Lung (tissue), 12 donors: Measurements from ENCODE around the gene ZBTB11. TPM values are rescaled to one million over a fixed set of nuclear protein-coding genes. Genes with fewer than 3 reads are reported as not detected.

Source experiments
- ATAC-seq: fragments of 200-7000 bp; cut with Tn5 transposase; one replicate; pipeline ENCODE4 v1.9.1; 2020; ENCODE audit warnings: moderate number of reproducible peaks; ENCODE audit not compliant: insufficient read depth, low FRiP score
- DNase-seq, 3 donors: peaks; one replicate each; pipeline ENCODE4 v3.0.0-alpha.2; 2013 to 2017
- H3K27ac ChIP-seq, 2 donors: one replicate each; pipeline ENCODE4 v1.5.1; 2013; ENCODE audit warnings: mild to moderate bottlenecking in 2 of 2, moderate library complexity in 2 of 2, control low read depth in 1 of 2, inconsistent platforms in 1 of 2, low read depth in 1 of 2, low read length in 1 of 2
- H3K27me3 ChIP-seq, 3 donors: one replicate each; pipeline ENCODE4 v1.5.1; 2013; ENCODE audit warnings: low read length in 2 of 3; ENCODE audit not compliant: control insufficient read depth in 3 of 3, insufficient read depth in 3 of 3
- H3K36me3 ChIP-seq, 4 donors: one replicate each; pipeline ENCODE4 v1.5.1; 2013; ENCODE audit warnings: low read length in 4 of 4, mild to moderate bottlenecking in 1 of 4, moderate library complexity in 1 of 4; ENCODE audit not compliant: control insufficient read depth in 4 of 4, insufficient read depth in 4 of 4
- H3K4me1 ChIP-seq, 5 donors: one replicate each; pipeline ENCODE4 v1.5.1; 2013; ENCODE audit warnings: low read length in 5 of 5, mild to moderate bottlenecking in 2 of 5, moderate library complexity in 1 of 5; ENCODE audit not compliant: control insufficient read depth in 5 of 5, insufficient read depth in 5 of 5
- H3K4me3 ChIP-seq: one replicate; pipeline ENCODE4 v1.5.1; 2013; ENCODE audit warnings: mild to moderate bottlenecking, control low read depth, moderate library complexity
- H3K9ac ChIP-seq, 2 donors: one replicate each; pipeline ENCODE4 v1.5.1; 2013; ENCODE audit warnings: low read length in 2 of 2, control low read depth in 1 of 2; ENCODE audit not compliant: insufficient read depth in 1 of 2
- H3K9me3 ChIP-seq, 4 donors: one replicate each; pipeline ENCODE4 v1.5.1; 2013; ENCODE audit warnings: low read length in 3 of 4, mild to moderate bottlenecking in 1 of 4, moderate library complexity in 1 of 4; ENCODE audit not compliant: control insufficient read depth in 4 of 4, insufficient read depth in 3 of 4
- WGBS, 2 donors: extraction: QIAGEN DNeasy Blood & Tissue Kit; methylation state at CpG; one replicate each; pipeline ENCODE4 v1.1.7; 2013; 5-methylcytosine and 5-hydroxymethylcytosine counted together
- polyA plus RNA-seq, 2 donors: library from polyadenylated mRNA; stranded (reverse); fragments of 200-250 nt; gene quantifications; one replicate each; pipeline ENCODE4 v1.2.1, GENCODE V29; 2013
- total RNA-seq, 2 donors: library from RNA; depleted of rRNA in 1 of 2; stranded (reverse); fragments of >200 nt in 1 of 2; gene quantifications; one replicate each; pipeline ENCODE4 v1.2.1, GENCODE V29; 2014 to 2021
- TF ChIP-seq, protein P1 (sequence below): IDR thresholded peaks from 2 replicates; pipeline ENCODE4 v1.5.1; 2012; ENCODE audit warnings: mild to moderate bottlenecking; ENCODE audit errors: control extremely low read depth, extremely low read depth
- donor health status: control.
- donor health status: control.
- donor health status: Bipolar disorder and iron deficiency.
- donor health status: healthy.
- donor health status: DM: yes; HTN: yes; CAD: no.

Gene ZBTB11
- total and polyA plus RNA-seq, 4 donors = 7.5 to 42.5 (median 11.8) TPM

DNA sequence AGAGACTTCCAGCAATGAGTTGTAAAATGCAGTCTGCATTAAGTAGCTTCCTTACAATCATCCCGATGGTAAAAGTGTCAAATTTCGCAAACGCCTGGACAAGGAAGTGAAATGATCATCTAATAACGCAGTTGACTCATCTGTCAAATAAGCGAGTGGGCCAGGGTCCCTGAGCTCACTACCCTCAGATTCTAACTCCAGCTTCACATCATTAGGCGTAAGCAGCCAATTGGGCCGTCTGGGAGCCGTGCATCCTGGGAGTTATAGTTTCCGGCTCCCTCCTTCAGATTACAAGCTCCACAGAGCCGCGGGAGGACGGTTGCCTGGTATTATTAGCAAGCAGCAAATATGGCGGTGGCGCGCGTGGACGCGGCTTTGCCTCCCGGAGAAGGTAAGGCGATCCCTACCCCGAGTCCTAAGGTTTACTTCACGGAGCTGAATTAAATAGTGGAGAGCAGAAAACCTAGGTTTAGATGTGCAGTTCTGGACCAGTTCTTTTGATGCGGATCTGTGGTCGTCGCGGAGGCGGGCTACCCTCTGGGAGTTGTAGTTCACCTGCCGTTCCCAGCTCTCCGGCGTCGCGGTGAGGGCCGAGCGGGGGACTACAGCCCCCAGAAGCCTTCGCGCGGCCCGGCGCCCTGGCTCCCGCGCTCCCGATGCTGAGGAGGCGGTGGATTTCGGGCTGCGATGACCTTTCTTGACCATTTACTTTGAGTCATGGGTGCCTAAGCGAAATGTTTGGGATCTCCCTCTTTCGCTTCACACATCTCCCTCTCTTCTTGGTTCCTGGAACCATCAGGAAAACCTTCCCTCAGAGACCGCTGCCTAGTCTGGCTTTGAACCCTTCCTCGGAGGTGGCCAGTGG lies 47.6 kb upstream of the ZBTB11 start, which contains the start of gene CEP97:
Gene CEP97 (plus strand): TSS at position 286 of the 865 bp plus-strand sequence. CDS start 63 bp downstream, at position 349.
- 0% methylated on average over 49 of the region's 49 CpGs for WGBS, 2 donors
- peak within 1 kb of the TSS; percentile 74 for H3K27ac ChIP-seq

DNA sequence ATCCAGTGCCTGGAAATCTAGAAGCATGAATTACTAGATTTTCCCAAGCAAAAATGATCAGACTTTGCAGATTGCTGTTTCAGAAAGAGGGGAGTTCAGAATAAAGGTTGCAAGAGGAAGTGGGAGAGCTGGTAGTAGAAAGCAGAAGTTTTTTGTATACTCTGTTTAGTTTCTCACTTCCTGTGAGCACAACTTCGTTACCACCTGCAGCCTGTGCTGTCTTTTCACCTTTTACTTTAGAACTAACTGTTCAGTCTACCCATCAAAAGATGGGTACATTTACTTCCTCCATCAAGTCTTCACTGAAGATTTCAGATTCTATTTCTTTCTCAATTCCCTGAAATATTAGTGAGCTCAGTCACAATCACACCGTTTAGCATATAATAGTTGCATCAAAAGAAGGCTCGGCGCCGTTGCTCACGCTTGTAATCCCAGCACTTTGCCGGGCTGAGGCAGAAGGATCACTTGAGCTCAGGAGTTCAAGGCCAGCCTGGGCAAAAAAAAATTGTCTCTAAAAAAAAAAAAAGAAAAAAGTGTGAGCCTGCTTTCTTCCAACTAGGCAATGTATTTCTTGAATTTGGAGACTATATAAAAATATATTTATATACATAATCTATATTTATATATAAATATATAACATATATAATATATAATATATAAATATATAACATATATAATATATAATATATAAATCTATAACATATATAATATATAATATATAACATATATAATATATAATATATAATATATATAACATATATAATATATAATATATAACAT lies 45.7 kb upstream of the ZBTB11 start:
- H3K27ac ChIP-seq = no peak overlapping the region

More for the DNA sequence above, 47.6 kb upstream of the ZBTB11 start, which contains the start of gene CEP97:
- H3K9ac ChIP-seq = peak within 1 kb of the TSS; percentile 80 to 98
- no peaks in the 10 kb centered on the region for H3K27me3 ChIP-seq
- TF ChIP-seq, protein P1, sequence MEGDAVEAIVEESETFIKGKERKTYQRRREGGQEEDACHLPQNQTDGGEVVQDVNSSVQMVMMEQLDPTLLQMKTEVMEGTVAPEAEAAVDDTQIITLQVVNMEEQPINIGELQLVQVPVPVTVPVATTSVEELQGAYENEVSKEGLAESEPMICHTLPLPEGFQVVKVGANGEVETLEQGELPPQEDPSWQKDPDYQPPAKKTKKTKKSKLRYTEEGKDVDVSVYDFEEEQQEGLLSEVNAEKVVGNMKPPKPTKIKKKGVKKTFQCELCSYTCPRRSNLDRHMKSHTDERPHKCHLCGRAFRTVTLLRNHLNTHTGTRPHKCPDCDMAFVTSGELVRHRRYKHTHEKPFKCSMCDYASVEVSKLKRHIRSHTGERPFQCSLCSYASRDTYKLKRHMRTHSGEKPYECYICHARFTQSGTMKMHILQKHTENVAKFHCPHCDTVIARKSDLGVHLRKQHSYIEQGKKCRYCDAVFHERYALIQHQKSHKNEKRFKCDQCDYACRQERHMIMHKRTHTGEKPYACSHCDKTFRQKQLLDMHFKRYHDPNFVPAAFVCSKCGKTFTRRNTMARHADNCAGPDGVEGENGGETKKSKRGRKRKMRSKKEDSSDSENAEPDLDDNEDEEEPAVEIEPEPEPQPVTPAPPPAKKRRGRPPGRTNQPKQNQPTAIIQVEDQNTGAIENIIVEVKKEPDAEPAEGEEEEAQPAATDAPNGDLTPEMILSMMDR = no peak
- DNase-seq (peak; percentile 95 to 97 (median 97)), ATAC-seq (peak; percentile 100)
- peak within 1 kb of the TSS; percentile 82 for H3K4me3 ChIP-seq
- peaks cover 0 to 17% (median 2%) of the 10 kb centered on the region in 4 donors for H3K36me3 ChIP-seq
- H3K4me1 ChIP-seq = peaks cover 0 to 6% (median 5%) of the 10 kb centered on the region in 5 donors
- no peaks in the 10 kb centered on the region for H3K9me3 ChIP-seq

DNA sequence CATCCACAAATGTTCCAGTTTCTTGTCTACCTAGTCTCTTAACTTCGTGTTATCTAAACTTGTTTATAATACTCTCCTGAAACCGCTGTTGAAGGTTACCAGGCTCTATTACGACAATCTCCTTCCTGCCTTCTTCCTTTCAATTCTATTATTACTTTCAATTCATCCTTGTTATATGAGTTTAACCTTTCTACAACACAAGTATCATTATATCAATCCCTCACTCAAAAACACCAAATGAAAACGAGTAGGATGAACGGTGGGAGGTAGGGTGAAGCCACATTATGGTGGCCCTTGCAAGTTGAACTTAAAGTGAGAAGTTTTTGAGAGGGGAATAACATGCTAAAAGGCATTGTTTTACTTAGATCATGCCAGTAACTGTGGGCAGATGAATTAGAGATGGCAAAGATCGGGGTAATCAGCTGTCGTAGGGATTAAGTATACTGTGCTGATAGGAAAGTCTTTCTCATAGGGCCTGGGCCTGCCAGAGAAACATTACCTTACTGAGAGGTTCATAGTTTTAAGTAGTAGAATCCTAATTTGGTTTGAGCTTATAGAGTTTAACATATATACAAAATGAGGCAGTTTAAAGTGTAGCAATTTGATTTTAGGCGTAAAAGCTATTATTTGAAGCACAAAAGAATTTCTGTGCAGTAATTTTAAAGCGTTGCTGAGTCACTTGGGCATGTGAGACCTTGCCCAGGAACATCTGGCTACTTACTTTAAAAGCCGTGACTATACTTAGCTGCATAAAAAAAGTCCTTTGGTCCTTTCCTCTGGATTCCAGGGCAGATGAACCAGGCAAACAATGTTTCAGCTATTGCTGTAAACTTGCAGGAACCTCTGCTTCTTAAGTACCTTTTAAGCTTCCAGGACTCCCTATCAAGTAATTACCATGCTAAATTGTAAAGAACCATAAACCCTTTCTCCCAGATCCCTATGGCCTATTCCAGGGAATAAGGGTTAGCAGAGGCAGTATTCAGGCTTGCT lies 44.2 kb upstream of the ZBTB11 start:
- no peaks in the 10 kb centered on the region for H3K27me3 ChIP-seq
- 60 to 64% methylated on average over 10 of the region's 10 CpGs for WGBS, 2 donors
- TF ChIP-seq, protein P1 = no peak
- no peak for ATAC-seq
- H3K27ac ChIP-seq = no peak overlapping the region
- DNase-seq = no peak
- peaks cover 0 to 6% (median 4%) of the 10 kb centered on the region in 5 donors for H3K4me1 ChIP-seq
- no peak overlapping the region for H3K4me3 ChIP-seq
- no peak overlapping the region for H3K9ac ChIP-seq
- no peaks in the 10 kb centered on the region for H3K36me3 ChIP-seq
- no peaks in the 10 kb centered on the region for H3K9me3 ChIP-seq

More for the DNA sequence above, 45.7 kb upstream of the ZBTB11 start:
- Histone ChIP-seq H3K4me1 (peaks cover 0 to 6% (median 5%) of the 10 kb centered on the region in 5 donors), H3K4me3 (no peak overlapping the region), H3K36me3 (peaks cover 0 to 8% (median 0%) of the 10 kb centered on the region in 4 donors), H3K9me3 (no peaks in the 10 kb centered on the region), H3K27me3 (no peaks in the 10 kb centered on the region), H3K9ac (no peak overlapping the region)
- ATAC-seq = no peak
- DNase-seq = no peak
- 40 to 73% methylated on average over 7 of the region's 7 CpGs for WGBS, 2 donors
- TF ChIP-seq, protein P1 = no peak
